NCI-H146 treated with DMSO at 0.1 percent for 48 hours (cell line): ENCODE measurements around the gene FZD7.

Experiments used
- DNase-seq: peaks from one replicate; lab custom pipeline; 2025; ENCODE audit not compliant: unreplicated experiment; lab: John Stamatoyannopoulos, UW

FZD7 gene

GRCh38 chr2:202064881-202065230, 31.2 kb downstream of the FZD7 start:
- no peak for DNase-seq

GRCh38 chr2:202065876-202066275, 32.2 kb downstream of the FZD7 start:
- DNase-seq: no peak

GRCh38 chr2:202066875-202067274, 33.2 kb downstream of the FZD7 start:
- DNase-seq: no peak

- DNase-seq: no peak
Measured at GRCh38 chr2:202067589-202067988, 33.9 kb downstream of the FZD7 start.

- no peak for DNase-seq
Measured at GRCh38 chr2:202069170-202070067, 35.8 kb downstream of the FZD7 start.

- no peak for DNase-seq
Measured at GRCh38 chr2:202071107-202071506, 37.5 kb downstream of the FZD7 start.

- no peak for DNase-seq
Measured at GRCh38 chr2:202072226-202072625, 38.6 kb downstream of the FZD7 start.

GRCh38 chr2:202072737-202073401, 39.2 kb downstream of the FZD7 start, which contains the start of gene KIAA2012:
Gene KIAA2012, plus strand, starts transcription at chr2:202073255. Its CDS starts 373 bp downstream, at chr2:202073628.
- no peak for DNase-seq

- DNase-seq: no peak
Measured at GRCh38 chr2:202074324-202074723, 40.7 kb downstream of the FZD7 start.

GRCh38 chr2:202079310-202079709, 45.7 kb downstream of the FZD7 start:
- no peak for DNase-seq

- DNase-seq: no peak
Measured at GRCh38 chr2:202084265-202084664, 50.6 kb downstream of the FZD7 start.
